Left lung (tissue), 10 donors: ENCODE results near the gene RHOB. TPM values are rescaled to one million over a fixed set of nuclear protein-coding genes. Genes with fewer than 3 reads are reported as not detected.
"Not testable (repeated sequence)": the region's sequence is repeated elsewhere in the genome, so short reads cannot be mapped to it uniquely, and the experiment has no call there.

Source experiments
- ATAC-seq: fragments of 200-7000 bp; cut with Tn5 transposase; one replicate; pipeline ENCODE4 v1.9.1; 2020; ENCODE audit warnings: moderate library complexity
- DNase-seq, 4 donors: peaks; one replicate each; pipeline ENCODE4 v3.0.0-alpha.2; 2013 to 2020
- H3K27ac ChIP-seq, 2 donors: fragments of 200-600 bp; sonication (generic) in 1 of 2; one replicate each; pipeline versions ENCODE4 v1.5.0 to v1.8.0; 2020 to 2021
- H3K27me3 ChIP-seq, 2 donors: fragments of 200-600 bp; sonication (generic) in 1 of 2; one replicate each; pipeline versions ENCODE4 v1.5.0 to v1.8.0; 2020 to 2021
- H3K36me3 ChIP-seq, 2 donors: fragments of 200-600 bp; sonication (generic) in 1 of 2; one replicate each; pipeline versions ENCODE4 v1.5.0 to v1.8.0; 2020 to 2021
- H3K4me1 ChIP-seq, 2 donors: fragments of 200-600 bp; one replicate each; pipeline ENCODE4 v1.8.0; 2021
- H3K4me3 ChIP-seq, 2 donors: fragments of 200-600 bp; sonication (generic) in 1 of 2; one replicate each; pipeline versions ENCODE4 v1.5.0 to v1.8.0; 2020 to 2021; ENCODE audit warnings: mild to moderate bottlenecking in 1 of 2
- H3K9me3 ChIP-seq, 2 donors: fragments of 200-600 bp; sonication (generic) in 1 of 2; one replicate each; pipeline versions ENCODE4 v1.5.0 to v1.8.0; 2020 to 2021
- intact Hi-C, 2 donors: fragments of 100-400 bp; cut with DNase I; formaldehyde crosslinking; loops; one replicate each; pipeline versions ENCODE4 v1.11.2 to v1.14.2; 2022
- polyA plus RNA-seq, 6 donors: library from polyadenylated mRNA; unstranded; fragments of 120-200 nt; gene quantifications; one replicate each; pipeline ENCODE4 v1.2.1, GENCODE V29; 2013; ENCODE audit not compliant: insufficient read length in 6 of 6
- total RNA-seq, 2 donors: library from RNA; stranded (reverse); fragmentation: NEBNext Ultra II Directional; extraction: Animal tissue kit (Norgen Biotek cat#: 25700); gene quantifications; one replicate each; pipeline ENCODE4 v1.2.1, GENCODE V29; 2021
- TF ChIP-seq, protein P1 (sequence below), 2 donors: fragments of 200-600 bp; sonication (generic) in 1 of 2; IDR thresholded peaks; one replicate each; pipeline versions ENCODE4 v1.5.0 to v1.8.0; 2021; ENCODE audit warnings: antibody characterized with exemption in 2 of 2
- donor health status: DM: no; HTN: yes; CAD: no.
- donor health status: DM: no; HTN: no; CAD: no.

The RHOB gene
- total and polyA plus RNA-seq, 8 donors, result 54.0 to 172 (median 101) TPM

DNA sequence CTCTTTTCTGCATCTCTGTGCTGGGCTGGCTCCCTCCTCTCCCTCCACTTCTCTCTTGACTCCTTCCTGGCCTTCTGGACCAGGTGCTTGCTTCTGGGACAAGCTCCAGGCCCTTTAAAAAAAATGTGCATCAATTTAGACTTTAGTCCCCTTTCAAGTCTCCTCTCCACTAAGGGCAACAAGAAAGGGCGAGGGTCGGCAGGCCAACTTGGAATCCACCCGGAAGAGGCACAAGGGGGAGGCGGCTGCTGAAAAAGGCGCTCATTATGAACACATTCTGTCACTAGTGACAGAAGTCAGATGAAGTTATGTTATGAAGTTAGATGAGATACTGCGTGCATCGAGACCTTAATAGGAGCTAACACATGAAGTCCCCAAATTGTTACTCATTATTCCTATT is 13.6 kb upstream of the RHOB start:
- intact Hi-C loops, result no loop called here
- Histone ChIP-seq H3K4me3 (no peak overlapping the region), H3K27ac (no peak overlapping the region), H3K4me1 (peaks cover 0 to 26% of the 10 kb centered on the region in 2 donors), H3K36me3 (no peaks in the 10 kb centered on the region), H3K9me3 (no peaks in the 10 kb centered on the region), H3K27me3 (no peaks in the 10 kb centered on the region)
- ATAC-seq, result no peak
- TF ChIP-seq, protein P1, sequence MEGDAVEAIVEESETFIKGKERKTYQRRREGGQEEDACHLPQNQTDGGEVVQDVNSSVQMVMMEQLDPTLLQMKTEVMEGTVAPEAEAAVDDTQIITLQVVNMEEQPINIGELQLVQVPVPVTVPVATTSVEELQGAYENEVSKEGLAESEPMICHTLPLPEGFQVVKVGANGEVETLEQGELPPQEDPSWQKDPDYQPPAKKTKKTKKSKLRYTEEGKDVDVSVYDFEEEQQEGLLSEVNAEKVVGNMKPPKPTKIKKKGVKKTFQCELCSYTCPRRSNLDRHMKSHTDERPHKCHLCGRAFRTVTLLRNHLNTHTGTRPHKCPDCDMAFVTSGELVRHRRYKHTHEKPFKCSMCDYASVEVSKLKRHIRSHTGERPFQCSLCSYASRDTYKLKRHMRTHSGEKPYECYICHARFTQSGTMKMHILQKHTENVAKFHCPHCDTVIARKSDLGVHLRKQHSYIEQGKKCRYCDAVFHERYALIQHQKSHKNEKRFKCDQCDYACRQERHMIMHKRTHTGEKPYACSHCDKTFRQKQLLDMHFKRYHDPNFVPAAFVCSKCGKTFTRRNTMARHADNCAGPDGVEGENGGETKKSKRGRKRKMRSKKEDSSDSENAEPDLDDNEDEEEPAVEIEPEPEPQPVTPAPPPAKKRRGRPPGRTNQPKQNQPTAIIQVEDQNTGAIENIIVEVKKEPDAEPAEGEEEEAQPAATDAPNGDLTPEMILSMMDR (IDR thresholded peaks at IDR 0.05), result no peak
- DNase-seq, result peak in 1 of 4 donors; percentile 12

- ATAC-seq (no peak), DNase-seq (peak in 1 of 4 donors; percentile 2)
- TF ChIP-seq, protein P1 (IDR thresholded peaks at IDR 0.05), result no peak
- Histone ChIP-seq H3K9me3 (no peaks in the 10 kb centered on the region), H3K4me1 (peaks cover 4 to 32% of the 10 kb centered on the region in 2 donors), H3K4me3 (no peak overlapping the region), H3K36me3 (no peaks in the 10 kb centered on the region), H3K27ac (no peak overlapping the region), H3K27me3 (no peaks in the 10 kb centered on the region)
- intact Hi-C loops, result no loop called here
Observed at GRCh38 chr2:20433946-20434553, 12.8 kb upstream of the RHOB start.

- no peak overlapping the region for H3K4me3 ChIP-seq
- H3K9me3 ChIP-seq, result no peaks in the 10 kb centered on the region
- no peaks in the 10 kb centered on the region for H3K36me3 ChIP-seq
- no peaks in the 10 kb centered on the region for H3K27me3 ChIP-seq
- no peak overlapping the region for H3K27ac ChIP-seq
- ATAC-seq (no peak), DNase-seq (peak in 1 of 4 donors; percentile 16)
- TF ChIP-seq, protein P1 (IDR thresholded peaks at IDR 0.05), result no peak
- H3K4me1 ChIP-seq, result peaks cover 4 to 30% of the 10 kb centered on the region in 2 donors
- intact Hi-C loops, result no loop called here
Observed at GRCh38 chr2:20434588-20435294, 12.1 kb upstream of the RHOB start.

- H3K4me3 ChIP-seq, H3K27me3 ChIP-seq, intact Hi-C loops, H3K36me3 ChIP-seq, H3K9me3 ChIP-seq, H3K27ac ChIP-seq, ATAC-seq: not testable (repeated sequence)
- peaks cover 4 to 32% of the 10 kb centered on the region in 2 donors for H3K4me1 ChIP-seq
- peak in 1 of 4 donors; percentile 1 for DNase-seq
Observed at GRCh38 chr2:20435456-20435855, 11.4 kb upstream of the RHOB start.

- intact Hi-C loops, result no loop called here
- Histone ChIP-seq H3K36me3 (no peaks in the 10 kb centered on the region), H3K4me3 (no peak overlapping the region), H3K27me3 (no peaks in the 10 kb centered on the region), H3K9me3 (no peaks in the 10 kb centered on the region), H3K27ac (no peak overlapping the region), H3K4me1 (peaks cover 4 to 31% of the 10 kb centered on the region in 2 donors)
- no peak for ATAC-seq
- DNase-seq, result peak in 1 of 4 donors; percentile 10
- TF ChIP-seq, protein P1 (IDR thresholded peaks at IDR 0.05), result no peak
Observed at GRCh38 chr2:20436716-20437470, 10.0 kb upstream of the RHOB start.
